Liver (tissue), 9 donors: Measurements from ENCODE around the gene MEI4. TPM values are rescaled to one million over a fixed set of nuclear protein-coding genes. Genes with fewer than 3 reads are reported as not detected.

Experiments used
- DNase-seq: peaks from one replicate; pipeline ENCODE4 v3.0.0-alpha.2; 2017; ENCODE audit warnings: low spot score
- H3K27ac ChIP-seq, 2 donors: one replicate each; pipeline ENCODE4 v1.7.0; 2013; ENCODE audit warnings: inconsistent platforms in 2 of 2, low read length in 2 of 2, control low read depth in 1 of 2, low read depth in 1 of 2, mild to moderate bottlenecking in 1 of 2
- H3K27me3 ChIP-seq, 4 donors: one replicate each; pipeline versions ENCODE4 v1.6.1 to v1.7.0; 2013; ENCODE audit warnings: low read length in 3 of 4, inconsistent platforms in 1 of 4, mild to moderate bottlenecking in 1 of 4, moderate library complexity in 1 of 4; ENCODE audit not compliant: control insufficient read depth in 4 of 4, insufficient read depth in 4 of 4
- H3K36me3 ChIP-seq, 4 donors: one replicate each; pipeline versions ENCODE4 v1.6.1 to v1.7.0; 2013; ENCODE audit warnings: low read length in 3 of 4, mild to moderate bottlenecking in 3 of 4, low read depth in 1 of 4, moderate library complexity in 1 of 4; ENCODE audit not compliant: control insufficient read depth in 4 of 4, insufficient read depth in 3 of 4
- H3K4me1 ChIP-seq, 4 donors: one replicate each; pipeline versions ENCODE4 v1.6.1 to v1.7.0; 2013; ENCODE audit warnings: low read length in 3 of 4, mild to moderate bottlenecking in 3 of 4, moderate library complexity in 1 of 4; ENCODE audit not compliant: control insufficient read depth in 4 of 4, insufficient read depth in 4 of 4
- H3K4me3 ChIP-seq, 3 donors: one replicate each; pipeline versions ENCODE4 v1.6.1 to v1.7.0; 2013; ENCODE audit warnings: low read length in 3 of 3, control low read depth in 1 of 3, low read depth in 1 of 3, mild to moderate bottlenecking in 1 of 3
- H3K9ac ChIP-seq, 2 donors: one replicate each; pipeline ENCODE4 v1.7.0; 2013; ENCODE audit warnings: low read length in 2 of 2, mild to moderate bottlenecking in 2 of 2, moderate library complexity in 2 of 2, control low read depth in 1 of 2, low read depth in 1 of 2
- H3K9me3 ChIP-seq, 4 donors: one replicate each; pipeline versions ENCODE4 v1.6.1 to v1.7.0; 2013; ENCODE audit warnings: low read length in 3 of 4; ENCODE audit not compliant: control insufficient read depth in 4 of 4
- FOXA2 ChIP-seq: IDR thresholded peaks from 2 replicates; pipeline ENCODE4 v1.6.1; 2016; ENCODE audit warnings: antibody characterized with exemption
- GABPA ChIP-seq, 2 donors: IDR thresholded peaks in 1 of 2; conservative IDR thresholded peaks in 1 of 2; 2 replicates each; pipeline ENCODE4 v1.6.1; 2016; ENCODE audit warnings: antibody characterized with exemption in 2 of 2, mild to moderate bottlenecking in 1 of 2, moderate library complexity in 1 of 2
- HNF4A ChIP-seq, 2 donors: conservative IDR thresholded peaks; 2 replicates each; pipeline ENCODE4 v1.6.1; 2016; ENCODE audit warnings: antibody characterized with exemption in 2 of 2, mild to moderate bottlenecking in 2 of 2
- JUND ChIP-seq, 2 donors: IDR thresholded peaks; 2 replicates each; pipeline ENCODE4 v1.6.1; 2016; ENCODE audit warnings: antibody characterized with exemption in 2 of 2
- NR2F2 ChIP-seq: IDR thresholded peaks from 2 replicates; pipeline ENCODE4 v1.6.1; 2016; ENCODE audit warnings: antibody characterized with exemption
- RAD21 ChIP-seq, 2 donors: IDR thresholded peaks; 2 replicates each; pipeline ENCODE4 v1.6.1; 2016; ENCODE audit warnings: antibody characterized with exemption in 2 of 2, mild to moderate bottlenecking in 2 of 2
- RXRA ChIP-seq, 2 donors: IDR thresholded peaks; 2 replicates each; pipeline ENCODE4 v1.6.1; 2017 to 2018; ENCODE audit warnings: antibody characterized with exemption in 2 of 2, mild to moderate bottlenecking in 1 of 2
- SP1 ChIP-seq: IDR thresholded peaks from 2 replicates; pipeline ENCODE4 v1.6.1; 2018; ENCODE audit warnings: antibody characterized with exemption, mild to moderate bottlenecking
- TAF1 ChIP-seq: conservative IDR thresholded peaks from 2 replicates; pipeline ENCODE4 v1.6.1; 2016; ENCODE audit warnings: antibody characterized with exemption, mild to moderate bottlenecking
- YY1 ChIP-seq: IDR thresholded peaks from 2 replicates; pipeline ENCODE4 v1.6.1; 2016; ENCODE audit warnings: antibody characterized with exemption, mild to moderate bottlenecking
- WGBS: extraction: QIAGEN DNeasy Blood & Tissue Kit; methylation state at CpG from one replicate; pipeline ENCODE4 v1.1.7; 2013; 5-methylcytosine and 5-hydroxymethylcytosine counted together
- polyA plus RNA-seq, 2 donors: library from polyadenylated mRNA; stranded (reverse) in 1 of 2; unstranded in 1 of 2; fragments of 200-250 nt in 1 of 2; fragments of >200 nt in 1 of 2; fragmentation: Nextera tagmentation in 1 of 2; extraction: Ambion mirVana in 1 of 2; gene quantifications; one replicate each; pipeline versions ENCODE4 v1.2.1 to v1.2.3, GENCODE V29; 2013 to 2015
- total RNA-seq, 2 donors: library from RNA; depleted of rRNA; stranded (reverse); fragments of >200 nt; gene quantifications; one replicate each; pipeline ENCODE4 v1.2.3, GENCODE V29; 2014
- TF ChIP-seq, protein P1 (sequence below): IDR thresholded peaks from 2 replicates; pipeline ENCODE4 v1.6.1; 2016; ENCODE audit warnings: antibody characterized with exemption
- TF ChIP-seq, protein P2 (sequence below): IDR thresholded peaks from 2 replicates; pipeline ENCODE4 v1.6.1; 2016; ENCODE audit warnings: antibody characterized with exemption
- TF ChIP-seq, protein P3 (sequence below): IDR thresholded peaks from 2 replicates; pipeline ENCODE4 v1.6.1; 2016; ENCODE audit warnings: antibody characterized with exemption, mild to moderate bottlenecking
- TF ChIP-seq, protein P4 (sequence below): IDR thresholded peaks from 2 replicates; pipeline ENCODE4 v1.6.1; 2016; ENCODE audit warnings: antibody characterized with exemption
- TF ChIP-seq, protein P5 (sequence below): fragments of 150-350 bp; IDR thresholded peaks from 2 replicates; pipeline ENCODE4 v1.5.1; 2017; ENCODE audit warnings: improper control_type of control experiment, low read depth, low read length; ENCODE audit not compliant: missing input control
- donor health status: healthy.
- donor health status: healthy.
- donor health status: healthy.
- donor health status: healthy.
- donor health status: healthy.

The MEI4 gene
- total and polyA plus RNA-seq, 4 donors: 0.36 to 0.84 (median 0.42) TPM

DNA sequence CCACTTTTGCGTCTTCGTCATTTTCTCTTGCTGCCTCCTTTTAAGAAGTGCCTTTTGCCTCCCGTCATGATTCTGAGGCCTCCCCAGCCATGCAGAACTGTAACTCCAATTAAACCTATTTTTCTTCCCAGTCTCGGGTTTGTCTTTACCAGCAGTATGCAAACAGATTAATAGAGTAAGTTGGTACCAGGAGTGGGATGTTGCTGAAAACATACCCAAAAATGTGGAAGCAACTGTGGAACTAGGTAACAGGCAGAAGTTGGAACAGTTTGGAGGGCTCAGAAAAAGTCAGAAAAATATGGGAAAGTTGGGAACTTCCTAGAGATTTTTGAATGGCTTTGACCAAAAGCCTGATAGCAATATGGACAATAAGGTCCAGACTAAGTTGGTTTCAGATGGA is 309.2 kb downstream of the MEI4 start:
- no peaks in the 10 kb centered on the region for H3K27me3 ChIP-seq
- no peak overlapping the region for H3K4me3 ChIP-seq
- WGBS: 90% methylated on average over 4 of the region's 4 CpGs
- peaks cover 0 to 8% (median 3%) of the 10 kb centered on the region in 4 donors for H3K9me3 ChIP-seq
- H3K4me1 ChIP-seq: no peaks in the 10 kb centered on the region
- H3K9ac ChIP-seq: no peak overlapping the region
- H3K36me3 ChIP-seq: no peaks in the 10 kb centered on the region
- DNase-seq: no peak
- H3K27ac ChIP-seq: no peak overlapping the region
- TF ChIP-seq GABPA (IDR thresholded peaks at IDR 0.05 in 1 of 2, conservative IDR thresholded peaks at IDR 0.05 in 1 of 2) (no peak), JUND (IDR thresholded peaks at IDR 0.05) (no peak), HNF4A (conservative IDR thresholded peaks at IDR 0.05) (no peak), SP1 (no peak), FOXA2 (no peak), RXRA (IDR thresholded peaks at IDR 0.05) (no peak), YY1 (no peak), TAF1 (no peak)
- TF ChIP-seq, protein P1, sequence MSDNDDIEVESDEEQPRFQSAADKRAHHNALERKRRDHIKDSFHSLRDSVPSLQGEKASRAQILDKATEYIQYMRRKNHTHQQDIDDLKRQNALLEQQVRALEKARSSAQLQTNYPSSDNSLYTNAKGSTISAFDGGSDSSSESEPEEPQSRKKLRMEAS: no peak
- TF ChIP-seq, protein P2, sequence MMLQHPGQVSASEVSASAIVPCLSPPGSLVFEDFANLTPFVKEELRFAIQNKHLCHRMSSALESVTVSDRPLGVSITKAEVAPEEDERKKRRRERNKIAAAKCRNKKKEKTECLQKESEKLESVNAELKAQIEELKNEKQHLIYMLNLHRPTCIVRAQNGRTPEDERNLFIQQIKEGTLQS: no peak
- TF ChIP-seq, protein P3, sequence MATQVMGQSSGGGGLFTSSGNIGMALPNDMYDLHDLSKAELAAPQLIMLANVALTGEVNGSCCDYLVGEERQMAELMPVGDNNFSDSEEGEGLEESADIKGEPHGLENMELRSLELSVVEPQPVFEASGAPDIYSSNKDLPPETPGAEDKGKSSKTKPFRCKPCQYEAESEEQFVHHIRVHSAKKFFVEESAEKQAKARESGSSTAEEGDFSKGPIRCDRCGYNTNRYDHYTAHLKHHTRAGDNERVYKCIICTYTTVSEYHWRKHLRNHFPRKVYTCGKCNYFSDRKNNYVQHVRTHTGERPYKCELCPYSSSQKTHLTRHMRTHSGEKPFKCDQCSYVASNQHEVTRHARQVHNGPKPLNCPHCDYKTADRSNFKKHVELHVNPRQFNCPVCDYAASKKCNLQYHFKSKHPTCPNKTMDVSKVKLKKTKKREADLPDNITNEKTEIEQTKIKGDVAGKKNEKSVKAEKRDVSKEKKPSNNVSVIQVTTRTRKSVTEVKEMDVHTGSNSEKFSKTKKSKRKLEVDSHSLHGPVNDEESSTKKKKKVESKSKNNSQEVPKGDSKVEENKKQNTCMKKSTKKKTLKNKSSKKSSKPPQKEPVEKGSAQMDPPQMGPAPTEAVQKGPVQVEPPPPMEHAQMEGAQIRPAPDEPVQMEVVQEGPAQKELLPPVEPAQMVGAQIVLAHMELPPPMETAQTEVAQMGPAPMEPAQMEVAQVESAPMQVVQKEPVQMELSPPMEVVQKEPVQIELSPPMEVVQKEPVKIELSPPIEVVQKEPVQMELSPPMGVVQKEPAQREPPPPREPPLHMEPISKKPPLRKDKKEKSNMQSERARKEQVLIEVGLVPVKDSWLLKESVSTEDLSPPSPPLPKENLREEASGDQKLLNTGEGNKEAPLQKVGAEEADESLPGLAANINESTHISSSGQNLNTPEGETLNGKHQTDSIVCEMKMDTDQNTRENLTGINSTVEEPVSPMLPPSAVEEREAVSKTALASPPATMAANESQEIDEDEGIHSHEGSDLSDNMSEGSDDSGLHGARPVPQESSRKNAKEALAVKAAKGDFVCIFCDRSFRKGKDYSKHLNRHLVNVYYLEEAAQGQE: no peak

DNA sequence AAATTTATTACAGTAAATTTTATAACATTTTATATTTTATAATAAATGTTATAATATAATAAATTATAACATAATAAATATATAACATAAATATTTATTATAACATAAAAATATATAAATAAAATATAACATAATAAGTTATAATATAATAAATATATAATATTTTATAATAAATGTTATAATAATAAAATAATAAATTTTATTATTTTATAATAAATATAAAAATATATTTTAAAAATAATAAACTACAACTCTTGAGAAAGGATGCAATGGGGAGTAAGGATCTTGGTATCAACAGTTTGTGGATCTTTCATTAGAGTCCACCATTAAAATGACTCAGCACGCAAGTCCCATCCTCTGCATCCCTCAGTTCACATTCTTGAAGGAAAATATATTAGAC is 312.6 kb downstream of the MEI4 start:
- H3K4me3 ChIP-seq: no peak overlapping the region
- no peaks in the 10 kb centered on the region for H3K27me3 ChIP-seq
- H3K27ac ChIP-seq: no peak overlapping the region
- H3K4me1 ChIP-seq: no peaks in the 10 kb centered on the region
- TF ChIP-seq YY1 (no peak), RAD21 (IDR thresholded peaks at IDR 0.05) (no peak), NR2F2 (no peak), HNF4A (conservative IDR thresholded peaks at IDR 0.05) (no peak), GABPA (IDR thresholded peaks at IDR 0.05 in 1 of 2, conservative IDR thresholded peaks at IDR 0.05 in 1 of 2) (no peak)
- TF ChIP-seq, protein P2: no peak
- TF ChIP-seq, protein P4, sequence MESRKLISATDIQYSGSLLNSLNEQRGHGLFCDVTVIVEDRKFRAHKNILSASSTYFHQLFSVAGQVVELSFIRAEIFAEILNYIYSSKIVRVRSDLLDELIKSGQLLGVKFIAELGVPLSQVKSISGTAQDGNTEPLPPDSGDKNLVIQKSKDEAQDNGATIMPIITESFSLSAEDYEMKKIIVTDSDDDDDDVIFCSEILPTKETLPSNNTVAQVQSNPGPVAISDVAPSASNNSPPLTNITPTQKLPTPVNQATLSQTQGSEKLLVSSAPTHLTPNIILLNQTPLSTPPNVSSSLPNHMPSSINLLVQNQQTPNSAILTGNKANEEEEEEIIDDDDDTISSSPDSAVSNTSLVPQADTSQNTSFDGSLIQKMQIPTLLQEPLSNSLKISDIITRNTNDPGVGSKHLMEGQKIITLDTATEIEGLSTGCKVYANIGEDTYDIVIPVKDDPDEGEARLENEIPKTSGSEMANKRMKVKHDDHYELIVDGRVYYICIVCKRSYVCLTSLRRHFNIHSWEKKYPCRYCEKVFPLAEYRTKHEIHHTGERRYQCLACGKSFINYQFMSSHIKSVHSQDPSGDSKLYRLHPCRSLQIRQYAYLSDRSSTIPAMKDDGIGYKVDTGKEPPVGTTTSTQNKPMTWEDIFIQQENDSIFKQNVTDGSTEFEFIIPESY: no peak
- TF ChIP-seq, protein P5, sequence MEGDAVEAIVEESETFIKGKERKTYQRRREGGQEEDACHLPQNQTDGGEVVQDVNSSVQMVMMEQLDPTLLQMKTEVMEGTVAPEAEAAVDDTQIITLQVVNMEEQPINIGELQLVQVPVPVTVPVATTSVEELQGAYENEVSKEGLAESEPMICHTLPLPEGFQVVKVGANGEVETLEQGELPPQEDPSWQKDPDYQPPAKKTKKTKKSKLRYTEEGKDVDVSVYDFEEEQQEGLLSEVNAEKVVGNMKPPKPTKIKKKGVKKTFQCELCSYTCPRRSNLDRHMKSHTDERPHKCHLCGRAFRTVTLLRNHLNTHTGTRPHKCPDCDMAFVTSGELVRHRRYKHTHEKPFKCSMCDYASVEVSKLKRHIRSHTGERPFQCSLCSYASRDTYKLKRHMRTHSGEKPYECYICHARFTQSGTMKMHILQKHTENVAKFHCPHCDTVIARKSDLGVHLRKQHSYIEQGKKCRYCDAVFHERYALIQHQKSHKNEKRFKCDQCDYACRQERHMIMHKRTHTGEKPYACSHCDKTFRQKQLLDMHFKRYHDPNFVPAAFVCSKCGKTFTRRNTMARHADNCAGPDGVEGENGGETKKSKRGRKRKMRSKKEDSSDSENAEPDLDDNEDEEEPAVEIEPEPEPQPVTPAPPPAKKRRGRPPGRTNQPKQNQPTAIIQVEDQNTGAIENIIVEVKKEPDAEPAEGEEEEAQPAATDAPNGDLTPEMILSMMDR: no peak
- peaks cover 0 to 8% (median 3%) of the 10 kb centered on the region in 4 donors for H3K9me3 ChIP-seq
- H3K36me3 ChIP-seq: no peaks in the 10 kb centered on the region
- 97% methylated on average over 1 of the region's 1 CpG for WGBS
- DNase-seq: no peak
- no peak overlapping the region for H3K9ac ChIP-seq
